PC-9 (cell line): Measurements from ENCODE around the gene SLC39A3.

Experiments used
- EZH2 ChIP-seq: fragments of 200-600 bp; sonication (generic); IDR thresholded peaks from 2 replicates; pipeline ENCODE4 v1.8.0; 2017; ENCODE audit warnings: antibody characterized with exemption, low read depth
- TF ChIP-seq, protein P1 (sequence below): fragments of 200-600 bp; sonication (generic); conservative IDR thresholded peaks from 2 replicates; pipeline ENCODE4 v1.6.1; 2017; ENCODE audit warnings: mixed run types, antibody characterized with exemption, mild to moderate bottlenecking, moderate library complexity

- TF ChIP-seq, protein P1, sequence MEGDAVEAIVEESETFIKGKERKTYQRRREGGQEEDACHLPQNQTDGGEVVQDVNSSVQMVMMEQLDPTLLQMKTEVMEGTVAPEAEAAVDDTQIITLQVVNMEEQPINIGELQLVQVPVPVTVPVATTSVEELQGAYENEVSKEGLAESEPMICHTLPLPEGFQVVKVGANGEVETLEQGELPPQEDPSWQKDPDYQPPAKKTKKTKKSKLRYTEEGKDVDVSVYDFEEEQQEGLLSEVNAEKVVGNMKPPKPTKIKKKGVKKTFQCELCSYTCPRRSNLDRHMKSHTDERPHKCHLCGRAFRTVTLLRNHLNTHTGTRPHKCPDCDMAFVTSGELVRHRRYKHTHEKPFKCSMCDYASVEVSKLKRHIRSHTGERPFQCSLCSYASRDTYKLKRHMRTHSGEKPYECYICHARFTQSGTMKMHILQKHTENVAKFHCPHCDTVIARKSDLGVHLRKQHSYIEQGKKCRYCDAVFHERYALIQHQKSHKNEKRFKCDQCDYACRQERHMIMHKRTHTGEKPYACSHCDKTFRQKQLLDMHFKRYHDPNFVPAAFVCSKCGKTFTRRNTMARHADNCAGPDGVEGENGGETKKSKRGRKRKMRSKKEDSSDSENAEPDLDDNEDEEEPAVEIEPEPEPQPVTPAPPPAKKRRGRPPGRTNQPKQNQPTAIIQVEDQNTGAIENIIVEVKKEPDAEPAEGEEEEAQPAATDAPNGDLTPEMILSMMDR, result no peak
- no peak for TF ChIP-seq EZH2
Observed at GRCh38 chr19:2723747-2724146, 16.1 kb downstream of the SLC39A3 start.
